ENCODE measurements around the gene SPRYD3. TPM values are rescaled to one million over a fixed set of nuclear protein-coding genes. Genes with fewer than 3 reads are reported as not detected.

The SPRYD3 gene
- total and polyA plus RNA-seq, 2 experiments from 2014 or later: 4.3 to 5.4 TPM

DNA sequence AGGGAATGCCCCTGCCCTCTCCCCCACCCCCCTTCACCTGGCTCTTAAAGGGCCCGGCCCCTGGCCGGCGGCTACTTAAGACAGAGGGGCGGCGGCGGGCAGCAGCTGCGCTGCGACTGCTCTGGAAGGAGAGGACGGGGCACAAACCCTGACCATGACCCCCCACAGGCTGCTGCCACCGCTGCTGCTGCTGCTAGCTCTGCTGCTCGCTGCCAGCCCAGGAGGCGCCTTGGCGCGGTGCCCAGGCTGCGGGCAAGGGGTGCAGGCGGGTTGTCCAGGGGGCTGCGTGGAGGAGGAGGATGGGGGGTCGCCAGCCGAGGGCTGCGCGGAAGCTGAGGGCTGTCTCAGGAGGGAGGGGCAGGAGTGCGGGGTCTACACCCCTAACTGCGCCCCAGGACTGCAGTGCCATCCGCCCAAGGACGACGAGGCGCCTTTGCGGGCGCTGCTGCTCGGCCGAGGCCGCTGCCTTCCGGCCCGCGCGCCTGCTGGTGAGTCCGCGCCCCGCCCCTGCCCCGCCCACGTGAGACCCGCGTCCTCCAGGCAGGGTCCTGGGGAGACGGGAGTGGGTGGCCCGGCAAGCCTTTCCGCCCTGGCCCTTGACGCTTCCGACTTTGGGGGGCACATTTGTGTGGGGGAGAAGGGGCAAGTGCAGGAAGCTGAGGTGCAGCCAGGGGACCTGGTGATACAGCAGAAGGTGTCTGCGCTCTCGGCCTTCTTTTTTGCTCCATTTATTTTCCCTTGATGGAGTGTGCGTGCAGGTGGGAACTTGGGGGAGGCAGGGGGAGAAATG is 18.6 kb upstream of the SPRYD3 start, which contains the start of gene IGFBP6:
Gene IGFBP6 (plus strand): TSS at position 104 of the 790 bp plus-strand sequence. CDS start 51 bp downstream, at position 155.
- ATAC-seq (peak; percentile 66), DNase-seq (ENCODE audit: low spot score) (peak; percentile 83)
- Histone ChIP-seq H3K27me3 (ENCODE audit: insufficient read depth) (peaks cover 26% of the 10 kb centered on the region), H2AFZ (peak within 1 kb of the TSS; percentile 95), H3K27ac (ENCODE audit: low read depth) (no peak within 1 kb of the TSS), H3K4me2 (peak within 1 kb of the TSS; percentile 100), H3K9me2 (ENCODE audit: insufficient read depth) (no peaks in the 10 kb centered on the region), H3F3A (replicated peaks; ENCODE audit: low read depth) (peaks cover 20% of the 10 kb centered on the region), H3K36me3 (ENCODE audit: insufficient read depth) (no peaks in the 10 kb centered on the region), H3K4me3 (peak within 1 kb of the TSS; percentile 96), H3K4me1 (ENCODE audit: insufficient read depth) (peaks cover 26% of the 10 kb centered on the region), H3K79me2 (replicated peaks; ENCODE audit: insufficient read depth) (no peaks in the 10 kb centered on the region), H4K20me1 (replicated peaks; ENCODE audit: insufficient read depth) (no peaks in the 10 kb centered on the region)
- Mint-ChIP-seq H3K9me3 (no peaks in the 10 kb centered on the region), H3K4me3 (peak within 1 kb of the TSS; percentile 89), H3K4me1 (peaks cover 32% of the 10 kb centered on the region), H3K36me3 (ENCODE audit: low read depth) (no peaks in the 10 kb centered on the region; the same call in 2 of the 3 replicates), H3K27me3 (ENCODE audit: insufficient read depth, low read depth, poor library complexity) (peaks cover 36% of the 10 kb centered on the region), H3K27ac (no peak within 1 kb of the TSS; the same call in 1 of the 2 replicates)
- TF ChIP-seq, protein P1, sequence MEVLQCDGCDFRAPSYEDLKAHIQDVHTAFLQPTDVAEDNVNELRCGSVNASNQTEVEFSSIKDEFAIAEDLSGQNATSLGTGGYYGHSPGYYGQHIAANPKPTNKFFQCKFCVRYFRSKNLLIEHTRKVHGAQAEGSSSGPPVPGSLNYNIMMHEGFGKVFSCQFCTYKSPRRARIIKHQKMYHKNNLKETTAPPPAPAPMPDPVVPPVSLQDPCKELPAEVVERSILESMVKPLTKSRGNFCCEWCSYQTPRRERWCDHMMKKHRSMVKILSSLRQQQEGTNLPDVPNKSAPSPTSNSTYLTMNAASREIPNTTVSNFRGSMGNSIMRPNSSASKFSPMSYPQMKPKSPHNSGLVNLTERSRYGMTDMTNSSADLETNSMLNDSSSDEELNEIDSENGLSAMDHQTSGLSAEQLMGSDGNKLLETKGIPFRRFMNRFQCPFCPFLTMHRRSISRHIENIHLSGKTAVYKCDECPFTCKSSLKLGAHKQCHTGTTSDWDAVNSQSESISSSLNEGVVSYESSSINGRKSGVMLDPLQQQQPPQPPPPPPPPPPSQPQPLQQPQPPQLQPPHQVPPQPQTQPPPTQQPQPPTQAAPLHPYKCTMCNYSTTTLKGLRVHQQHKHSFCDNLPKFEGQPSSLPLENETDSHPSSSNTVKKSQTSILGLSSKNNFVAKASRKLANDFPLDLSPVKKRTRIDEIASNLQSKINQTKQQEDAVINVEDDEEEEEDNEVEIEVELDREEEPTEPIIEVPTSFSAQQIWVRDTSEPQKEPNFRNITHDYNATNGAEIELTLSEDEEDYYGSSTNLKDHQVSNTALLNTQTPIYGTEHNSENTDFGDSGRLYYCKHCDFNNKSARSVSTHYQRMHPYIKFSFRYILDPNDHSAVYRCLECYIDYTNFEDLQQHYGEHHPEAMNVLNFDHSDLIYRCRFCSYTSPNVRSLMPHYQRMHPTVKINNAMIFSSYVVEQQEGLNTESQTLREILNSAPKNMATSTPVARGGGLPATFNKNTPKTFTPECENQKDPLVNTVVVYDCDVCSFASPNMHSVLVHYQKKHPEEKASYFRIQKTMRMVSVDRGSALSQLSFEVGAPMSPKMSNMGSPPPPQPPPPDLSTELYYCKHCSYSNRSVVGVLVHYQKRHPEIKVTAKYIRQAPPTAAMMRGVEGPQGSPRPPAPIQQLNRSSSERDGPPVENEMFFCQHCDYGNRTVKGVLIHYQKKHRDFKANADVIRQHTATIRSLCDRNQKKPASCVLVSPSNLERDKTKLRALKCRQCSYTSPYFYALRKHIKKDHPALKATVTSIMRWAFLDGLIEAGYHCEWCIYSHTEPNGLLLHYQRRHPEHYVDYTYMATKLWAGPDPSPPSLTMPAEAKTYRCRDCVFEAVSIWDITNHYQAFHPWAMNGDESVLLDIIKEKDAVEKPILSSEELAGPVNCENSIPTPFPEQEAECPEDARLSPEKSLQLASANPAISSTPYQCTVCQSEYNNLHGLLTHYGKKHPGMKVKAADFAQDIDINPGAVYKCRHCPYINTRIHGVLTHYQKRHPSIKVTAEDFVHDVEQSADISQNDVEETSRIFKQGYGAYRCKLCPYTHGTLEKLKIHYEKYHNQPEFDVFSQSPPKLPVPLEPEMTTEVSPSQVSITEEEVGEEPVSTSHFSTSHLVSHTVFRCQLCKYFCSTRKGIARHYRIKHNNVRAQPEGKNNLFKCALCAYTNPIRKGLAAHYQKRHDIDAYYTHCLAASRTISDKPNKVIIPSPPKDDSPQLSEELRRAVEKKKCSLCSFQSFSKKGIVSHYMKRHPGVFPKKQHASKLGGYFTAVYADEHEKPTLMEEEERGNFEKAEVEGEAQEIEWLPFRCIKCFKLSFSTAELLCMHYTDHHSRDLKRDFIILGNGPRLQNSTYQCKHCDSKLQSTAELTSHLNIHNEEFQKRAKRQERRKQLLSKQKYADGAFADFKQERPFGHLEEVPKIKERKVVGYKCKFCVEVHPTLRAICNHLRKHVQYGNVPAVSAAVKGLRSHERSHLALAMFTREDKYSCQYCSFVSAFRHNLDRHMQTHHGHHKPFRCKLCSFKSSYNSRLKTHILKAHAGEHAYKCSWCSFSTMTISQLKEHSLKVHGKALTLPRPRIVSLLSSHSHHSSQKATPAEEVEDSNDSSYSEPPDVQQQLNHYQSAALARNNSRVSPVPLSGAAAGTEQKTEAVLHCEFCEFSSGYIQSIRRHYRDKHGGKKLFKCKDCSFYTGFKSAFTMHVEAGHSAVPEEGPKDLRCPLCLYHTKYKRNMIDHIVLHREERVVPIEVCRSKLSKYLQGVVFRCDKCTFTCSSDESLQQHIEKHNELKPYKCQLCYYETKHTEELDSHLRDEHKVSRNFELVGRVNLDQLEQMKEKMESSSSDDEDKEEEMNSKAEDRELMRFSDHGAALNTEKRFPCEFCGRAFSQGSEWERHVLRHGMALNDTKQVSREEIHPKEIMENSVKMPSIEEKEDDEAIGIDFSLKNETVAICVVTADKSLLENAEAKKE (CRISPR knock-in tag; IDR thresholded peaks at IDR 0.05): no peak

DNA sequence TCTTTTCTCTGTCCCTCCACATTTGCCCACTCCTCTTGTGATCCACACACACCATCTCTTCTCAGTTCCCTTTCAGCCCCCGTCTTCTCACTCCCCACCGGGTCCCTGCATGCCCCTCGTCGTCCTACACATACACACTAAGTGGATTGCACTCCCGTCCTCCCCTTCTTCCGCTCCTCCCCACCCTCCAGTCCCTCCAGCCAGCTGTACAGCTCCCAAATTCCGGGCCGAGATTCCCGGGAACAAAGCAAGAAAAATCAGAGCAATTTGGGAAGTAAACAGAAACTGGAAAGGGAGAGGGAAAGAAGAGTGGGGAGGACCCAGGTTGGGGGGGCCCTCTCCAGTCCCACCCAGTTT is 18.0 kb upstream of the SPRYD3 start:
- DNase-seq (ENCODE audit: low spot score) (peak; percentile 66), ATAC-seq (peak; percentile 47)
- no peaks in the 10 kb centered on the region for H3K79me2 ChIP-seq (replicated peaks; ENCODE audit: insufficient read depth)
- Mint-ChIP-seq H3K36me3 (ENCODE audit: low read depth) (no peaks in the 10 kb centered on the region; the same call in 2 of the 3 replicates), H3K9me3 (no peaks in the 10 kb centered on the region), H3K27ac (no peak overlapping the region; the same call in 1 of the 2 replicates), H3K4me1 (peaks cover 32% of the 10 kb centered on the region), H3K4me3 (peak overlapping the region; percentile 89), H3K27me3 (ENCODE audit: insufficient read depth, low read depth, poor library complexity) (peaks cover 35% of the 10 kb centered on the region)
- peaks cover 26% of the 10 kb centered on the region for H3K27me3 ChIP-seq (ENCODE audit: insufficient read depth)
- no peak overlapping the region for H3K27ac ChIP-seq (ENCODE audit: low read depth)
- peaks cover 20% of the 10 kb centered on the region for H3F3A ChIP-seq (replicated peaks; ENCODE audit: low read depth)
- H3K4me1 ChIP-seq (ENCODE audit: insufficient read depth): peaks cover 26% of the 10 kb centered on the region
- peak overlapping the region; percentile 95 for H2AFZ ChIP-seq
- no peaks in the 10 kb centered on the region for H3K36me3 ChIP-seq (ENCODE audit: insufficient read depth)
- peak overlapping the region; percentile 100 for H3K4me2 ChIP-seq
- no peaks in the 10 kb centered on the region for H3K9me2 ChIP-seq (ENCODE audit: insufficient read depth)
- H3K4me3 ChIP-seq: peak overlapping the region; percentile 96
- no peaks in the 10 kb centered on the region for H4K20me1 ChIP-seq (replicated peaks; ENCODE audit: insufficient read depth)
- TF ChIP-seq, protein P2, sequence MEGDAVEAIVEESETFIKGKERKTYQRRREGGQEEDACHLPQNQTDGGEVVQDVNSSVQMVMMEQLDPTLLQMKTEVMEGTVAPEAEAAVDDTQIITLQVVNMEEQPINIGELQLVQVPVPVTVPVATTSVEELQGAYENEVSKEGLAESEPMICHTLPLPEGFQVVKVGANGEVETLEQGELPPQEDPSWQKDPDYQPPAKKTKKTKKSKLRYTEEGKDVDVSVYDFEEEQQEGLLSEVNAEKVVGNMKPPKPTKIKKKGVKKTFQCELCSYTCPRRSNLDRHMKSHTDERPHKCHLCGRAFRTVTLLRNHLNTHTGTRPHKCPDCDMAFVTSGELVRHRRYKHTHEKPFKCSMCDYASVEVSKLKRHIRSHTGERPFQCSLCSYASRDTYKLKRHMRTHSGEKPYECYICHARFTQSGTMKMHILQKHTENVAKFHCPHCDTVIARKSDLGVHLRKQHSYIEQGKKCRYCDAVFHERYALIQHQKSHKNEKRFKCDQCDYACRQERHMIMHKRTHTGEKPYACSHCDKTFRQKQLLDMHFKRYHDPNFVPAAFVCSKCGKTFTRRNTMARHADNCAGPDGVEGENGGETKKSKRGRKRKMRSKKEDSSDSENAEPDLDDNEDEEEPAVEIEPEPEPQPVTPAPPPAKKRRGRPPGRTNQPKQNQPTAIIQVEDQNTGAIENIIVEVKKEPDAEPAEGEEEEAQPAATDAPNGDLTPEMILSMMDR (conservative IDR thresholded peaks at IDR 0.05; ENCODE audit: low read depth in 2 of 2): no peak

Data from GM23338 (cell line).